Renal cortical epithelial cell (primary cell): ENCODE measurements around the gene CHRNA3. TPM values are rescaled to one million over a fixed set of nuclear protein-coding genes. Genes with fewer than 3 reads are reported as not detected.
A peak's percentile ranks its signal among the peaks of the same experiment; 100 is the strongest.
"Not testable (repeated sequence)": the region's sequence is repeated elsewhere in the genome, so short reads cannot be mapped to it uniquely, and the experiment has no call there.

ENCODE experiments used
- DNase-seq: peaks from one replicate; pipeline ENCODE4 v3.0.0-alpha.2; 2011; ENCODE audit warnings: low read depth
- total RNA-seq: library from RNA; depleted of rRNA; stranded (reverse); fragments of >200 nt; gene quantifications from 2 replicates; pipeline ENCODE4 v1.2.3, GENCODE V29; 2014

CHRNA3 gene
- total RNA-seq, 1 donor from 2014 or later = not detected

GRCh38 chr15:78617516-78617915 is 3.3 kb downstream of the CHRNA3 start:
- no peak for DNase-seq

- DNase-seq = no peak
Observed at GRCh38 chr15:78617076-78617475, 3.7 kb downstream of the CHRNA3 start.

- DNase-seq = no peak
Observed at GRCh38 chr15:78616506-78616905, 4.3 kb downstream of the CHRNA3 start.

DNA sequence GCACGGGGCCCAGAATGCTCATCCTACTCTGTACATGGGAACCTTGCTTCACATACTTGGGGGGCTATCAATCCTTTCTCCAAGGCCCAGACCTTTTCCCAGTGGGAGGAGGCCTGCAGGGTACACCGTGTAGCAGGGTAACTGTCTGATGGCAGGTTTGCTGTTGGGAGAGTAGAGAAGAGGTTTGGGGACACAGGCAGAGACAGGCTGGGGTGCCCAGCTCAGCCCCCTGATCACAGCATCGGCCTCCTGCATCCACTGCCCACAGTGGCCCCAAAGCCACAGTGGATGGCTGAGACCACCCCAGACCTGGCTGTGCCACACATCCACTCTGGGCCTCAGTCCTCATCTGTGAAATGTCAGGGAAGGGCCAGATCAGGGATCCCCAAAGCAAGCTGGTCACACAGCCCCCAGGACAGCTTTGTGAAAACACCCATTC is 5.6 kb downstream of the CHRNA3 start:
- DNase-seq = no peak

GRCh38 chr15:78614021-78614420 is 6.8 kb downstream of the CHRNA3 start:
- no peak for DNase-seq

- DNase-seq = not testable (repeated sequence)
Observed at GRCh38 chr15:78609551-78609950, 11.2 kb downstream of the CHRNA3 start.

DNA sequence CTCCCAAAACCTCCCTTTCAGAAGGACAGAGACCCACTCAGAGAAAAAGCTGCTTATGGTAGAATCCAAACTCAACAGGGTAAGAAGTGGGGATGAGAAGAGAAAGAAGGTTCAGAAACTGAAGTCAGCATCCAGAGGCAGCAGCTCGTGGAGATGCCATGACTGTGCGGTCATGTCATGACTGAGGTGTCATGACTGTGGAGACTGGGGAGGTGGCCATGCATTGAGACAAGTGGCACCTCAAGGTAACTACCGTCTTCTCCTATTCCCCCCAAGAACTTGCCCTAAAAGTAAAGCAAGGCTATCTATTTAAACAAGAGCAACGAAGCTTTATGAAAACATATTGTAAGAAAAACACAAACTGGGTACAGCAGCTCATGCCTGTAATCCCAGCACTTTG is 15.1 kb downstream of the CHRNA3 start:
- no peak for DNase-seq

DNA sequence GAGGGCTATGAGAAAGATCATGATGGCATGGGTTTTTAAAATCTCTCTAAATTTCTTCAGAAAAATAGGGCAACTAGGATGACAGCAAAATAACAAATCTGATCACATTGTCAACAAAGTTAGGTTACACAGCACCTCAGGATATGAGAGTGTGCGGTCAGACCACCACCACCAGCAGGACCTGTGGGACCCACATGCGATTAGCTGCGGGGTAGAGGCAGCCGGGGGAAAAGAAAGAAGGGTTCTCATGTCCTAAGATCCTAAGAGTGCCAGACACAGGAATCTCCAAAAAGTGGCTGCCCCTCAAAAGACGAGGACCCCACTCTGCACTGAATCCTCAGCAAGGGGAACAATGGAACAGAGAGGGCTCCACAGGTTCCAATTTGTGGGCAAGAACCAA is 15.6 kb downstream of the CHRNA3 start:
- no peak for DNase-seq

GRCh38 chr15:78604420-78604819 is 16.4 kb downstream of the CHRNA3 start:
- DNase-seq = no peak

- DNase-seq = peak; percentile 2
Observed at GRCh38 chr15:78603467-78603866, 17.3 kb downstream of the CHRNA3 start.

GRCh38 chr15:78599189-78599588 is 21.6 kb downstream of the CHRNA3 start:
- DNase-seq = no peak

DNA sequence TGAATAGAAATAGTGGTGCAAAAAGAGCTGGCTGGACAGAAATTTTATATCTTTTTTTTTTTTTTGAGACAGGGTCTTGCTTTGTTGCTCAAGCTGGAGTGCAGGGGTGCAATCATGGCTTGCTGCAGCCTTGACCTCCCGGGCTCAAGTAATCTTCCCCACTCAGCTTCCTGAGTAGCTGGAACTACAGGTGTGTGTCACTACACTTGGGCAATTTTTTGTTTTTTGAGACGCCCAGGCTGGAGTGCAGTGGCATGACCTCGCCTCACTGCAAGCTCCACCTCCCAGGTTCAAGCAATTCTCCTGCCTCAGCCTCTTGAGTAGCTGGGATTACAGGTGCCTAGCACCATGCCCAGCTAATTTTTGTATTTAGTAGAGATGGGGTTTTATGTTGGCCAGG is 22.4 kb downstream of the CHRNA3 start:
- DNase-seq = no peak

- no peak for DNase-seq
Observed at GRCh38 chr15:78597583-78597982, 23.2 kb downstream of the CHRNA3 start.

DNA sequence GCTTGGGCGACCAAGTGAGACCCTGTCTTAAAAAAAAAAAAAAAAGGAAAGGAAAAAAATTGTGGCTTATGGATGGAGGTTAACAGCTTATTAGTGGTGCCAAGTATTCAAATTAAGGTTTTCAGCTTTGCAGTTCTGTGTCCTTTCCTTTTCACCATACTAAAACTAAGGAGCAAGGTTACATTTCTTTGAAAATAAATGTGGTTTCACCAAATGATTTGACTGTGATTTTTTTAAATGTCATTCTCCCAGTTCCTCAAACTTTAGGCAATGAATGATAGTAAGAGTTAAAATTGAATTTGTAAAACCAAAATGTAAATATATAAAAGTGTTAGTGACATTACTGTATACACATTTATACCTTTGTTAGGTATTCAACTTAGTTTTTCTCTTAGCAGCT is 45.9 kb downstream of the CHRNA3 start:
- DNase-seq = no peak

DNA sequence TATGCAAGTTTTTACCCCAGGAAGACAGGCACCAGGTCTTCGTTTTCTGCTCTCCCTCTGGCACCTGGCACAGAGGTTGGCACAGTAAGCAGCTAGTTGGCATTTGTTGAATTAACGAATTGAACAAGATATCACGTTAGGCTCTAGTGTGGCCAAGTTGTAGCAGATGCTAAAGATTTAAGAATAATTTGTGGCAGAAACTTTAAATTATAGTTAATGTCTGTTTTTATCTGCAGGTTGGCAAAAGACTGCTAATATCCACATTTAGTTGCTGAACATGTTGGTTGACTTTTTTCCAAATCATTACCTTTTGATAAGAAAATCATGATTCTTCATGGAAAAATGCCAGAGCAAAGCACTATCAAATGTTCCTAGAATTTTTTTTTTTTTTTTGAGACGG is 47.4 kb downstream of the CHRNA3 start:
- no peak for DNase-seq

DNA sequence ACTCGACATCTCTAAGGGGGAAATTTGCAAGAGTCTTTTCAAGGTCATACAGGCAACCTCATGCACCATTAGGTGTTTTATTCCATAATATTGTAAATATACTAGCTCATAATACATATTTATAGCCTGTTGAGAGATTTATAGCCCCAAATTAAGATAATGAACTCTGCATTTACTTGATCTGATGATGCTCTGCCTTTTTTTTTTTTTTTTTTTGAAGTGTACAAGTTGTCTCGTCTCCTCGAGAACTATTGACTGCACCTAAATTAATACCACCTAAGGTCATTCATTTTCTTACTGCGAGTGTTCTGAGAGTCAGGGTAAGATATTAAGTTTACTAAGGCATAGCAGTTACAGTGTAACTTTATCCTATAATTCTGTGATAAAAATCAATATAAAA is 49.4 kb downstream of the CHRNA3 start:
- DNase-seq = no peak

DNA sequence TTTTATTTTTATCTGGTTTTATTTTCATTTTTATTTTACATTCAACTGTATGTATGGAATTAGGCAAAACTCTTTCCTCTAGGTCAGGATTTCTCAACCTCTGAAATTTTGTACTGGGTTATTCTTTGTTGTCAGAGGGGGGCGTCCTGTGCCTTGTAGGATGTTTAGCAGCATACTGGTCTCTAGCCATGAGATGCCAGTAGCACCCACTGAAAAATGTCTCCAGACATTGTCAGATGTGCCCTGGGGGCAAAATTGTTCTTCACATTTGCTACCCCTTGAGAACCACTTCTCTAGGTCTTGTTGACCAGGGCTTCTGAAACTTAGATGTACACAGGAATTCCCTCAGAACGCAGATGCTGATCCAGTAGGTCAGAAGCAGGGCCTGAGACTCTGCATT is 50.1 kb downstream of the CHRNA3 start:
- no peak for DNase-seq

GRCh38 chr15:78567531-78567930 is 53.3 kb downstream of the CHRNA3 start:
- no peak for DNase-seq

DNA sequence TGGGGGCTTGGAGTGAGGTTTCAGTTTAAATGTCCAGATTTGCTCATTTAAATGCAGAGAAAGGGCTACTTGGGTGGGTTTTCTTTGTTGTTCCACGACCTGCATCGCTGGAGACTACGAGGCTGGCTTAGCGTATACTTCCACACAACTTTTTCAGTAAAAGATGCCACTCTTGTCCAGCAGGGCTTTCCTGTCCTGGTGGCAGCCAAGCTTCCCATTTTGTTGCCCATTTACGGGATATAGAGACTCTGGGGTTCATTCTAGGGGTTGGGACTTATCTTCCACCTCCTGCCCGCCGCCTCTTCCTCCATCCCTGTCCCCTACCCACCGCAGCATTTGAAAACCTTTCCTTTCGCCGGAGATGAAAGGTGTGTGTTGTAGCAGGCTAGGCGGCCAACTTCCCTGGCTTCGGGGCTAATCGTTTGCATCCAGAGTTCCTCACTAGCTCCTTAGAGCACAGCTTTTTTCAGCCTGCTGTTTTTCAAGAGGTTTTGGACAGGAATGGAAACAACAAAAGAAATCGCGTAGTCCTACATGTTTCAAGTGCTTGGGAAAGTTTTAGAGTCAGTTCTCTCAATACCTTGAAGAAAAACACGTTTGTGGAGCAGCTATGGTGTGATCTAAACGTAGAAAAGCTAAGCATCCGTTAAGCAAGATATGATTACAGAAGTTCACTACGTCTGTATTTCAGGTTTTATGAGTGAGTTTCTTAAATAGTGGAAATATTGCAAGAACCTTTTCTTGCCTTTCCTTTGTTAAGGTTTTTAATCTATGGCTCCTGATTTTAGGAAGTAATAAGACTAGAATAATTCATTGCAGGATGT is 54.6 kb downstream of the CHRNA3 start:
- DNase-seq = peak; percentile 27

DNA sequence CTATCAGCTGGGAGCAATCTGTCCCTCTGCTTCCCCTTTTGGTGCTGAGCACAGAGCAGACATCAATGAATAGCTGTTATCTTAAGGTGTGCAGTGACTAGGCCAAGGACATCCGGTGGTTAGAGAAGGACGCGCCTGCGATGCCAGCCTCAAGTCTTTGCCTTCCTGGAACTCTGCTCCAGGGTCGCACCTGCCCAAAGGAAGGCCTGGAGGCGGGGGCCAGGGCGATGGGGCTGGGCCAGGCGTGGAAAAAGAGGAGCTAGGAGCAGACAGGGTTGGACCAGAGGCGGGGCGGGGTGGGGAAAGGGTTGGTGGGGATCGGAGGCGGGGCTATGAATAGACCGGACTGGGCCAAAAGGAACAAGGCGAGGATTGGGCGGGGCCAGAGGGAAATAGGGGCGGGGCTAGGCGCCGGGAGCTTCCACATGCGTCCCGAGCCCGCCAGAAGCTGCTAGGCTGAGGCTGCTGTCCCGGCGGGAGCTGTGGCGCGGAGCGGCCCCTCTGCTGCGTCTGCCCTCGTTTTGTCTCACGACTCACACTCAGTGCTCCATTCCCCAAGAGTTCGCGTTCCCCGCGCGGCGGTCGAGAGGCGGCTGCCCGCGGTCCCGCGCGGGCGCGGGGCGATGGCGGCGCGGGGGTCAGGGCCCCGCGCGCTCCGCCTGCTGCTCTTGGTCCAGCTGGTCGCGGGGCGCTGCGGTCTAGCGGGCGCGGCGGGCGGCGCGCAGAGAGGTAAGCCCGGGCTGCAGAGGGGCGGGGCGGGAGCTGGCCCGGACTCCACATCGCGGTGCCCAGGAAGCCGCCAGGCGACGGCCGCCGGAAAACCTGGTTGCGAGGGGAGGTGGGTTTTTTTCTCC is 55.5 kb downstream of the CHRNA3 start, which contains the start of gene CHRNA5:
Gene CHRNA5, plus strand, starts transcription at position 424 of the 854 bp plus-strand sequence. Its CDS starts 200 bp downstream, at position 624.
- peak; percentile 75 for DNase-seq

DNA sequence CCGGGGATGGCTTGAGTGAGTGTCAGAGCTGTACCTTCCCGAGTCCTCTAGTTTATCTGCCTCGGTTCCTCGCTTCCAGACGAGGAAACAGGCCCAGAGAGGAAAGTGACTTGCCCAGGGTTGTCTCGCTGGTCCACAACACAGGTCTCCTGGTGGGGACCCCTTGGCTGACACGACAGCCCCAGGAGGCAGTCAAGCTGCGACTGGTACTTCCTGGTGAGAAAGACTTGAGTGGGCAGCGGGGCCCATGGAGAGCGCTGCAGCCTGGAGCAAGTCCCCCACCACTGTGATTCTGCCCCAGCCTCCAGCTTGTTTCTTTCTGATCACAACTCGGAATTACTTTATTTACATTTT is 56.1 kb downstream of the CHRNA3 start:
- DNase-seq = no peak

GRCh38 chr15:78563092-78563491 is 57.7 kb downstream of the CHRNA3 start:
- DNase-seq = no peak

DNA sequence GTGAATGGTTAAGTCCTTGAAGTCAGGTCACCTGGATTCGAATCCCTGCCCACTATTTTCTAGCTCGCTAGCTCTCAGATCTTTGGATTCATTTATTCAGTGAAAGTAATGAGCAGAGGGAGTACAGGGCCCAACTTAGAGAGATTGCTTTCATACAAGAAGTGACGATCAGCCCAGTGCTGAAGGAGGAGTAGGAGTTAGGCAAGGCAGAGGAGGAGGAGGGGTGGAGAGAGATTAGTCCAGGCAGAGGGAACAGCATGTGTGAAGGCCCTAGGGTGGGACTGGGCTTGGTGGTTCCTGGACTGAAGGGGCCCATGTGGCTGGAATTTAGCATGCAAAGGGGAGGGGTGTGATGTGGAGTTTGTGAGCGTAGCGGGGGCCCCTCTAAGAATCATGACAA is 59.3 kb downstream of the CHRNA3 start:
- DNase-seq = no peak
